GM06990 (cell line): ENCODE results near the gene MRPL4.
"Not testable (repeated sequence)": the region's sequence is repeated elsewhere in the genome, so short reads cannot be mapped to it uniquely, and the experiment has no call there.

Experiments
- DNase-seq: peaks from one replicate; pipeline ENCODE4 v3.0.0-alpha.2; 2011; ENCODE audit not compliant: insufficient read length; ENCODE audit errors: extremely low read depth
- H3K27me3 ChIP-seq: replicated peaks from 2 replicates; pipeline ENCODE4 v1.6.0; 2011; ENCODE audit warnings: low read length; ENCODE audit not compliant: control insufficient read depth, insufficient read depth
- H3K36me3 ChIP-seq: 2 replicates; pipeline ENCODE4 v1.5.1; 2011; ENCODE audit warnings: low read length; ENCODE audit not compliant: control insufficient read depth, insufficient read depth
- H3K4me3 ChIP-seq: replicated peaks from 2 replicates; pipeline ENCODE4 v1.5.1; 2011; ENCODE audit warnings: low read depth, mild to moderate bottlenecking, control low read depth, low read length
- CTCF ChIP-seq: IDR thresholded peaks from 2 replicates; pipeline ENCODE4 v1.5.1; 2011; ENCODE audit warnings: low read length, control low read depth, mild to moderate bottlenecking, inconsistent platforms; ENCODE audit not compliant: insufficient read depth, poor library complexity, severe bottlenecking

Gene MRPL4

GRCh38 chr19:10277795-10278589, 26.0 kb downstream of the MRPL4 start:
- Histone ChIP-seq H3K36me3 (peaks cover 25% of the 10 kb centered on the region), H3K4me3 (no peak overlapping the region), H3K27me3 (no peaks in the 10 kb centered on the region)
- no peak for DNase-seq
- TF ChIP-seq CTCF, result no peak

- peaks cover 33% of the 10 kb centered on the region for H3K36me3 ChIP-seq
- H3K4me3 ChIP-seq, result no peak overlapping the region
- no peak for TF ChIP-seq CTCF
- no peak for DNase-seq
- H3K27me3 ChIP-seq, result no peaks in the 10 kb centered on the region
Observed at GRCh38 chr19:10278935-10279334, 26.9 kb downstream of the MRPL4 start.

- H3K36me3 ChIP-seq, result peaks cover 37% of the 10 kb centered on the region
- TF ChIP-seq CTCF, result no peak
- DNase-seq, result no peak
- H3K27me3 ChIP-seq, result no peaks in the 10 kb centered on the region
- no peak overlapping the region for H3K4me3 ChIP-seq
Observed at GRCh38 chr19:10279737-10280442, 27.9 kb downstream of the MRPL4 start.

- not testable (repeated sequence) for H3K27me3 ChIP-seq, H3K4me3 ChIP-seq, DNase-seq
- H3K36me3 ChIP-seq, result peaks cover 38% of the 10 kb centered on the region
Observed at GRCh38 chr19:10282043-10282442, 30.0 kb downstream of the MRPL4 start.

- no peak for DNase-seq
- TF ChIP-seq CTCF, result no peak
Observed at GRCh38 chr19:10283301-10284064, 31.5 kb downstream of the MRPL4 start.

More at GRCh38 chr19:10283301-10284064, 31.5 kb downstream of the MRPL4 start:
- Histone ChIP-seq H3K4me3 (no peak overlapping the region), H3K36me3 (peaks cover 31% of the 10 kb centered on the region), H3K27me3 (no peaks in the 10 kb centered on the region)
